A549 treated with Mapracorat at 1 μM for 4 hours (cell line): ENCODE data around the gene SLC16A6. TPM values are rescaled to one million over a fixed set of nuclear protein-coding genes. Genes with fewer than 3 reads are reported as not detected.

ENCODE experiments used
- total RNA-seq: library from RNA; stranded (reverse); fragments of 200-300 nt; extraction: Qiagen RNA extraction; gene quantifications from 5 replicates; pipeline ENCODE4 v1.2.3, GENCODE V29; 2022

Gene SLC16A6
- 0.37 to 0.73 TPM (median 0.65 TPM) in 5 replicates for total RNA-seq

GRCh38 chr17:68290955-68291835 is at the start of gene SLC16A6, which contains the start of gene ARSG:
SLC16A6 (minus strand) TSS chr17:68291127; CDS start chr17:68278320, 12,807 bp downstream.
ARSG (plus strand) TSS chr17:68291495; CDS start chr17:68307494, 15,999 bp downstream.

GRCh38 chr17:68247445-68248198 is 43.3 kb downstream of the SLC16A6 start, which contains the start of gene AMZ2:
AMZ2 (plus strand) TSS chr17:68248043; CDS start chr17:68250188, 2,145 bp downstream.

Other genes with a start within 250 kb of the SLC16A6 start
- gene AMZ2, start 43.1 kb downstream of the SLC16A6 start, total RNA-seq: 108 to 121 TPM (median 117 TPM) in 5 replicates
- gene ARSG, start 368 bp upstream of the SLC16A6 start, total RNA-seq: 1.3 to 1.9 TPM (median 1.5 TPM) in 5 replicates
- gene WIPI1, start 166.4 kb upstream of the SLC16A6 start, total RNA-seq: 8.6 to 14.9 TPM (median 11.1 TPM) in 5 replicates
- 118 to 182 TPM (median 160 TPM) in 5 replicates for gene PRKAR1A, start 221.3 kb upstream of the SLC16A6 start, total RNA-seq